GM13977 (cell line): ENCODE results near the gene GK2.

Experiments
- DNase-seq: peaks from one replicate; pipeline ENCODE4 v3.0.0; 2012; ENCODE audit warnings: low spot score
- CTCF ChIP-seq: IDR thresholded peaks from 2 replicates; pipeline ENCODE4 v1.5.1; 2012; ENCODE audit warnings: mild to moderate bottlenecking, control low read depth; ENCODE audit not compliant: insufficient read depth; ENCODE audit errors: extremely low read depth, missing control alignments
- in situ Hi-C: fragments of 300-500 bp; cut with MboI; formaldehyde crosslinking; loops from one replicate; pipeline ENCODE4 v1.12.0; 2022; ENCODE audit warnings: low sequenced_read_pairs, low pct_unique_long_range_greater_than_20kb, mixed read lengths, inconsistent platforms; ENCODE audit not compliant: unreplicated experiment

GK2 gene

GRCh38 chr4:79413886-79414285 lies 5.9 kb upstream of the GK2 start:
- DNase-seq, result no peak
- TF ChIP-seq CTCF, result no peak

DNA sequence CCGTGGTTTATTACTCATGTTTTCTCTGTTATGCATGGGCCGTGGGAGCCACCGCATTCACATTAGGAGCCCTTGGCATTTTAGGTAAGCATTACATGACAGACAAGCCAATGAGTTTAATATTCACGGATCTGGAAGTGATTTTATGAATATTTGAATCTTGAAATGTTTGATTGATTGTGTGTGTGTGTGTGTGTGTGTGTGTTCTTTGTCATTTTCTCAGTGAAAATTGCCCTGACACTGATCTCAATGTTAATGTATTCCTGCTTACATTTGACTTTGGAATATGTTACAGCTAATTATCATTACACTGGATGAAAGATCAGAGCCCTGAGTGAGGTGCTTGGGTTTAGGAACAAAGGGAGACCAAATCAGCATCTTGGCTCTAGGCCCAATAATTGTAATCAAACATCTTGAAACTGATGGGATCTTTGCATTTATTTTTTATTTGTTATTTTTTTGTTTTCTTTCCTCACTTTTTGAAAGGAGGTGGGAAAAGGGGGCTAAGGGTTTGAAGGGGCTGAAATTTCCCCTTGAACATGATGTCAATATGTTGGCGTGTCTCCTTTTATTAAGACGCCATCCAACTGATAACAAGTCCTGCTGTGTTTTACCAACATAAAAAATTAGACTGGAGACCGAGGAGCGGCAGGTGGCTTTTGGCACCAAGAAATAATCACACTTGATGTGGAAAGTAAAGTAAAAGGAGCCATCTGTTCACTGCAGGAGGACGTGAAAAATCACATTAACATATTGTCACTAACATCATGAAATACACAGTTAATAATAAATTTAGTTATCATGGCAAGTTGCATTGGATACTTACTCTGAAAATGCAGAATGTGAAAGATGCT lies 5.2 kb upstream of the GK2 start:
- in situ Hi-C loops, result no loop called here
- TF ChIP-seq CTCF, result no peak
- DNase-seq, result no peak

More at GRCh38 chr4:79413886-79414285, 5.9 kb upstream of the GK2 start:
- in situ Hi-C loops, result no loop called here

- TF ChIP-seq CTCF, result no peak
- in situ Hi-C loops, result no loop called here
- DNase-seq, result no peak
Measured at GRCh38 chr4:79404666-79405065, 3.4 kb downstream of the GK2 start.

DNA sequence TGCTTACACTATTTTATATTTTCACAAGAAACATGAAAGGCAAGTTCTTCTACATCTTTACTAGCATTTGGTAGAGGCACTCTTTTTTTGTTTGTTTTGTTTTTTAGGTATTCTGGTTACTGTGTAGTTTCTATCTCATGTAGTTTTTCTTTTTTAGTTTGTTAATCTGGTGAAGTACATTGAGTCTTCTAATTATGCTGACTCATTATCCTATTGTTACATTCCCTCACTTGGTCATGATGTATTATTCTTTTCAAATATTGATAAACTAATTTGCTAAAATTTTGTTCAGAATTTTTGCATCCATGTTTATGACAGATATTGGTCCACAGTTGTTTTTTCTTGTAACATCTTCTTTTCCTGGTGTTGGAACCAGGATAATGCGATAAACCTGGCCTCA lies 4.7 kb downstream of the GK2 start:
- DNase-seq, result no peak
- in situ Hi-C loops, result no loop called here
- no peak for TF ChIP-seq CTCF

GRCh38 chr4:79402332-79402851 lies 5.6 kb downstream of the GK2 start:
- no peak for TF ChIP-seq CTCF
- in situ Hi-C loops, result no loop called here
- no peak for DNase-seq

GRCh38 chr4:79399076-79399475 lies 9.0 kb downstream of the GK2 start:
- in situ Hi-C loops, result no loop called here

More at GRCh38 chr4:79399076-79399475, 9.0 kb downstream of the GK2 start:
- TF ChIP-seq CTCF, result no peak
- DNase-seq, result no peak
